Mammary epithelial cell (primary cell): ENCODE data around the gene CBFA2T3.

ENCODE experiments used
- EZH2 ChIP-seq: IDR thresholded peaks from 2 replicates; pipeline ENCODE4 v1.6.1; 2012; ENCODE audit warnings: low read length, inconsistent platforms, borderline replicate concordance
- TF ChIP-seq, protein P1 (sequence below), 2 donors: IDR thresholded peaks in 1 of 2; conservative IDR thresholded peaks in 1 of 2; 2 replicates each; pipeline ENCODE4 v1.5.1; 2011 to 2012; ENCODE audit warnings: inconsistent platforms in 2 of 2, low read length in 2 of 2, mild to moderate bottlenecking in 2 of 2, control low read depth in 1 of 2, low read depth in 1 of 2; ENCODE audit not compliant: insufficient read depth in 1 of 2; ENCODE audit errors: extremely low read depth in 1 of 2

DNA sequence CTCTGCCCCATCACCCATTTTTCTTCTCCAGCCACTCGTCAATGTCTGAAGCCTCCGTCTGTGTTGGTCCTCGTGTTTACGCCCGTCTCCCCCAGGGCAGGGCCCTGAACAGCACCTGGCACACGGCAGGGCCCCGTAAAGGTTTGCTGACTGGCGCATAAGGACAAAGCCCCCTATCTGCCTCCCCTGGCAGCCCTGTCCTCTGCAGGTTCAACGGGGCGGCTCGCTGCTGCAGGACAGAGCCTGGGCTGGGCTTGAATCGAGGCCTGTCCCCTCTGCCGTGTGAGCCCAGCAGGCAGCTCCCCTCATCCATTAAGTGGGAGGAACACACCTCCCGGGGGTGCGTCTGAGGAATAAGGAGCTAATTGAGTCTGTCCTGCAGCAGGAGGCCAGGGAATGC lies 64.5 kb downstream of the CBFA2T3 start:
- TF ChIP-seq, protein P1, sequence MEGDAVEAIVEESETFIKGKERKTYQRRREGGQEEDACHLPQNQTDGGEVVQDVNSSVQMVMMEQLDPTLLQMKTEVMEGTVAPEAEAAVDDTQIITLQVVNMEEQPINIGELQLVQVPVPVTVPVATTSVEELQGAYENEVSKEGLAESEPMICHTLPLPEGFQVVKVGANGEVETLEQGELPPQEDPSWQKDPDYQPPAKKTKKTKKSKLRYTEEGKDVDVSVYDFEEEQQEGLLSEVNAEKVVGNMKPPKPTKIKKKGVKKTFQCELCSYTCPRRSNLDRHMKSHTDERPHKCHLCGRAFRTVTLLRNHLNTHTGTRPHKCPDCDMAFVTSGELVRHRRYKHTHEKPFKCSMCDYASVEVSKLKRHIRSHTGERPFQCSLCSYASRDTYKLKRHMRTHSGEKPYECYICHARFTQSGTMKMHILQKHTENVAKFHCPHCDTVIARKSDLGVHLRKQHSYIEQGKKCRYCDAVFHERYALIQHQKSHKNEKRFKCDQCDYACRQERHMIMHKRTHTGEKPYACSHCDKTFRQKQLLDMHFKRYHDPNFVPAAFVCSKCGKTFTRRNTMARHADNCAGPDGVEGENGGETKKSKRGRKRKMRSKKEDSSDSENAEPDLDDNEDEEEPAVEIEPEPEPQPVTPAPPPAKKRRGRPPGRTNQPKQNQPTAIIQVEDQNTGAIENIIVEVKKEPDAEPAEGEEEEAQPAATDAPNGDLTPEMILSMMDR (conservative IDR thresholded peaks at IDR 0.05 in 1 of 2, IDR thresholded peaks at IDR 0.05 in 1 of 2; ENCODE audit: extremely low read depth in 1 of 2, insufficient read depth in 1 of 2, low read depth in 1 of 2, low read length in 2 of 2), result no peak
- TF ChIP-seq EZH2, result no peak
